HG02763 (cell line): Measurements from ENCODE around the gene AHI1.
"Not testable (repeated sequence)": the region's sequence is repeated elsewhere in the genome, so short reads cannot be mapped to it uniquely, and the experiment has no call there.

Experiments
- ATAC-seq: cut with Tn5 transposase; IDR thresholded peaks from one replicate; pipeline ENCODE4 v1.9.1; 2021; ENCODE audit warnings: mild to moderate bottlenecking, moderate library complexity; ENCODE audit not compliant: unreplicated experiment

AHI1 gene

GRCh38 chr6:135269481-135269891, 228.1 kb downstream of the AHI1 start:
- ATAC-seq, result no peak

- ATAC-seq, result no peak
These were observed 228.8 kb downstream of the AHI1 start for GRCh38 chr6:135268740-135269139.

- ATAC-seq, result no peak
These were observed 229.3 kb downstream of the AHI1 start for GRCh38 chr6:135268263-135268662.

- no peak for ATAC-seq
These were observed 230.5 kb downstream of the AHI1 start for GRCh38 chr6:135267085-135267484.

GRCh38 chr6:135266675-135267074, 230.9 kb downstream of the AHI1 start:
- no peak for ATAC-seq

- no peak for ATAC-seq
These were observed 232.3 kb downstream of the AHI1 start for GRCh38 chr6:135265278-135265677.

- ATAC-seq, result no peak
These were observed 235.4 kb downstream of the AHI1 start for GRCh38 chr6:135261872-135262725.

- ATAC-seq, result no peak
These were observed 236.9 kb downstream of the AHI1 start for GRCh38 chr6:135260612-135261011.

GRCh38 chr6:135258970-135259369, 238.6 kb downstream of the AHI1 start:
- no peak for ATAC-seq

- no peak for ATAC-seq
These were observed 239.7 kb downstream of the AHI1 start for GRCh38 chr6:135257631-135258405.

GRCh38 chr6:135256866-135257265, 240.7 kb downstream of the AHI1 start:
- ATAC-seq, result no peak

- no peak for ATAC-seq
These were observed 243.1 kb downstream of the AHI1 start for GRCh38 chr6:135254471-135254870.

GRCh38 chr6:135251498-135252441, 245.8 kb downstream of the AHI1 start:
- no peak for ATAC-seq

- ATAC-seq, result no peak
These were observed 246.6 kb downstream of the AHI1 start for GRCh38 chr6:135250751-135251497.

GRCh38 chr6:135250234-135250633, 247.3 kb downstream of the AHI1 start:
- no peak for ATAC-seq

- ATAC-seq, result not testable (repeated sequence)
These were observed 251.0 kb downstream of the AHI1 start for GRCh38 chr6:135246412-135247012.

- no peak for ATAC-seq
These were observed 252.7 kb downstream of the AHI1 start for GRCh38 chr6:135244805-135245204.

- ATAC-seq, result no peak
These were observed 253.4 kb downstream of the AHI1 start for GRCh38 chr6:135243871-135244796.

- ATAC-seq, result no peak
These were observed 256.8 kb downstream of the AHI1 start for GRCh38 chr6:135240711-135241110.
